GM06990 (cell line): ENCODE results near the gene OXCT2.
A peak's percentile ranks its signal among the peaks of the same experiment; 100 is the strongest.
"Not testable (repeated sequence)": the region's sequence is repeated elsewhere in the genome, so short reads cannot be mapped to it uniquely, and the experiment has no call there.

Experiments
- DNase-seq: peaks from one replicate; pipeline ENCODE4 v3.0.0-alpha.2; 2011; ENCODE audit not compliant: insufficient read length; ENCODE audit errors: extremely low read depth
- H3K27me3 ChIP-seq: replicated peaks from 2 replicates; pipeline ENCODE4 v1.6.0; 2011; ENCODE audit warnings: low read length; ENCODE audit not compliant: control insufficient read depth, insufficient read depth
- H3K36me3 ChIP-seq: 2 replicates; pipeline ENCODE4 v1.5.1; 2011; ENCODE audit warnings: low read length; ENCODE audit not compliant: control insufficient read depth, insufficient read depth
- H3K4me3 ChIP-seq: replicated peaks from 2 replicates; pipeline ENCODE4 v1.5.1; 2011; ENCODE audit warnings: low read depth, mild to moderate bottlenecking, control low read depth, low read length
- CTCF ChIP-seq: IDR thresholded peaks from 2 replicates; pipeline ENCODE4 v1.5.1; 2011; ENCODE audit warnings: low read length, control low read depth, mild to moderate bottlenecking, inconsistent platforms; ENCODE audit not compliant: insufficient read depth, poor library complexity, severe bottlenecking

OXCT2 gene

GRCh38 chr1:39798859-39799769 lies 28.0 kb upstream of the OXCT2 start:
- peak; percentile 86 for DNase-seq
- H3K36me3 ChIP-seq, H3K27me3 ChIP-seq: not testable (repeated sequence)
- peak; percentile 62 for TF ChIP-seq CTCF
- peak overlapping the region; percentile 41 for H3K4me3 ChIP-seq

- H3K36me3 ChIP-seq, result no peaks in the 10 kb centered on the region
- DNase-seq, result no peak
- TF ChIP-seq CTCF, result no peak
- no peak overlapping the region for H3K4me3 ChIP-seq
- no peaks in the 10 kb centered on the region for H3K27me3 ChIP-seq
These were observed 24.5 kb upstream of the OXCT2 start for GRCh38 chr1:39795651-39796050.

GRCh38 chr1:39791838-39792237 lies 20.7 kb upstream of the OXCT2 start:
- DNase-seq, result no peak
- TF ChIP-seq CTCF, result no peak
- no peak overlapping the region for H3K4me3 ChIP-seq
- H3K36me3 ChIP-seq, result no peaks in the 10 kb centered on the region
- H3K27me3 ChIP-seq, result no peaks in the 10 kb centered on the region

- no peak for TF ChIP-seq CTCF
- DNase-seq, result peak; percentile 40
- Histone ChIP-seq H3K36me3 (no peaks in the 10 kb centered on the region), H3K4me3 (peak overlapping the region; percentile 60), H3K27me3 (no peaks in the 10 kb centered on the region)
These were observed 18.5 kb upstream of the OXCT2 start for GRCh38 chr1:39789571-39790110.

- TF ChIP-seq CTCF, result no peak
- no peaks in the 10 kb centered on the region for H3K36me3 ChIP-seq
- H3K4me3 ChIP-seq, result peak within 1 kb of the TSS; percentile 60
- DNase-seq, result peak; percentile 82
- H3K27me3 ChIP-seq, result no peaks in the 10 kb centered on the region
These were observed 17.8 kb upstream of the OXCT2 start, which contains the start of gene BMP8B for GRCh38 chr1:39788758-39789570. BMP8B (minus strand) TSS chr1:39788865; CDS start chr1:39788485, 380 bp downstream.
